ENCODE measurements around the gene MINK1. TPM values are rescaled to one million over a fixed set of nuclear protein-coding genes. Genes with fewer than 3 reads are reported as not detected.
"Not testable (repeated sequence)": the region's sequence is repeated elsewhere in the genome, so short reads cannot be mapped to it uniquely, and the experiment has no call there.

Gene MINK1
- total RNA-seq, 2 experiments from 2014 or later, result 67.5 to 79.3 TPM

GRCh38 chr17:4906642-4907041, 73.5 kb downstream of the MINK1 start:
- POLR2A ChIA-PET, H3K27me3 Mint-ChIP-seq, H3K9me3 Mint-ChIP-seq, CTCF ChIA-PET, H3K36me3 Mint-ChIP-seq, H3K27ac Mint-ChIP-seq, H3K4me3 Mint-ChIP-seq, DNase-seq: not testable (repeated sequence)
- peaks cover 17% of the 10 kb centered on the region for H3K4me1 Mint-ChIP-seq (ENCODE audit: low read depth)
- intact Hi-C loops (cut with micrococcal nuclease), result loop anchor here (5.0 kb wide), 1 partner anchor 81 kb away; the partner anchor contains the start of gene CAMTA2

GRCh38 chr17:4908301-4908700, 75.2 kb downstream of the MINK1 start:
- no peaks in the 10 kb centered on the region for H3K27me3 Mint-ChIP-seq
- peak; percentile 34 for DNase-seq
- no peak overlapping the region for H3K27ac Mint-ChIP-seq
- CTCF ChIA-PET, result interaction anchor here (0.6 to 2.2 kb wide), 23 partner anchors 8 to 203 kb away, joined by 3 to 16 read pairs (median 4); partner anchors contain the start of genes C17orf107, INCA1, KIF1C and RNF167
- peaks cover 4% of the 10 kb centered on the region for H3K4me1 Mint-ChIP-seq (ENCODE audit: low read depth)
- H3K4me3 Mint-ChIP-seq, result no peak overlapping the region
- no peaks in the 10 kb centered on the region for H3K36me3 Mint-ChIP-seq
- H3K9me3 Mint-ChIP-seq, result no peaks in the 10 kb centered on the region
- POLR2A ChIA-PET, result interaction anchor here (0.5 to 0.8 kb wide), 2 partner anchors 37 to 199 kb away, joined by 3 read pairs; no protein-coding TSS in a partner anchor
- intact Hi-C loops (cut with micrococcal nuclease), result loop anchor here (5.0 kb wide), 1 partner anchor 79 kb away; the partner anchor contains the start of gene CAMTA2

GRCh38 chr17:4908711-4909496, 75.8 kb downstream of the MINK1 start:
- H3K4me1 Mint-ChIP-seq (ENCODE audit: low read depth), result no peaks in the 10 kb centered on the region
- peak; percentile 89 for DNase-seq
- no peaks in the 10 kb centered on the region for H3K36me3 Mint-ChIP-seq
- H3K4me3 Mint-ChIP-seq, result no peak overlapping the region
- intact Hi-C loops (cut with micrococcal nuclease), result loop anchor here (1.0 to 5.0 kb wide), 4 partner anchors 30 to 153 kb away; partner anchors contain the start of gene CAMTA2
- no peaks in the 10 kb centered on the region for H3K9me3 Mint-ChIP-seq
- CTCF ChIA-PET, result interaction anchor here (0.6 to 2.2 kb wide), 30 partner anchors 9 to 202 kb away, joined by 3 to 16 read pairs (median 4); partner anchors contain the start of genes C17orf107, INCA1, KIF1C and RNF167
- POLR2A ChIA-PET, result interaction anchor here (0.5 to 1.0 kb wide), 5 partner anchors 31 to 548 kb away, joined by 3 read pairs; partner anchors contain the start of genes PFN1, RNF167 and SLC25A11
- no peak overlapping the region for H3K27ac Mint-ChIP-seq
- H3K27me3 Mint-ChIP-seq, result no peaks in the 10 kb centered on the region

DNA sequence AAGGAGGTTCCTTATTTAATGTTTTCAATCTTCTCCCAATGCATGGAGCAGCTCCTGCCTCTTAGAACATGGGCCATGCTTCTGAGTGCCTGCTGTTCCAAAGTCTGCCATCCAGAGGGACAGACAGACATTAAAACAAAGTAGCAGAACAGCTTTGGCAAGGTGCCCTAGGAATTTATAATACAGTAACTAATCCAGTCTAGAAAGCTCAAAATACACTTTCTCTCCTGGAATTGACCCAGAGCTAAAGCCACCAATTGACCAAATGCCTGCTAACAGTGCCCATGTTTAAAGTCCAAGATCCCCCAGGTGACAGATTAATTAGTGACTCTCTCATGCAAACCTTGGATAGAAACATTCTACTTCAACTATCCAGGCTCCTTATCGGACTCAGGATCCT, 80.9 kb downstream of the MINK1 start:
- Mint-ChIP-seq H3K36me3 (no peaks in the 10 kb centered on the region), H3K27me3 (no peaks in the 10 kb centered on the region), H3K9me3 (no peaks in the 10 kb centered on the region), H3K4me1 (ENCODE audit: low read depth) (no peaks in the 10 kb centered on the region), H3K4me3 (no peak overlapping the region), H3K27ac (no peak overlapping the region)
- intact Hi-C loops (cut with micrococcal nuclease), result no loop called here
- ChIA-PET POLR2A (interaction anchor here (1.0 kb wide), 1 partner anchor 10 kb away, joined by 3 read pairs; no protein-coding TSS in a partner anchor), CTCF (no interaction called here)
- no peak for DNase-seq

- DNase-seq; intact Hi-C loops (cut with micrococcal nuclease); H3K36me3 Mint-ChIP-seq; H3K9me3 Mint-ChIP-seq; H3K27me3 Mint-ChIP-seq; H3K4me1 Mint-ChIP-seq (ENCODE audit: low read depth); H3K4me3 Mint-ChIP-seq; H3K27ac Mint-ChIP-seq: not testable (repeated sequence)
- CTCF ChIA-PET, result interaction anchor here (1.2 kb wide), 1 partner anchor 10 kb away, joined by 3 read pairs; no protein-coding TSS in a partner anchor
- POLR2A ChIA-PET, result interaction anchor here (1.0 kb wide), 1 partner anchor 10 kb away, joined by 3 read pairs; no protein-coding TSS in a partner anchor
These were observed 81.4 kb downstream of the MINK1 start for GRCh38 chr17:4914551-4914950.

DNA sequence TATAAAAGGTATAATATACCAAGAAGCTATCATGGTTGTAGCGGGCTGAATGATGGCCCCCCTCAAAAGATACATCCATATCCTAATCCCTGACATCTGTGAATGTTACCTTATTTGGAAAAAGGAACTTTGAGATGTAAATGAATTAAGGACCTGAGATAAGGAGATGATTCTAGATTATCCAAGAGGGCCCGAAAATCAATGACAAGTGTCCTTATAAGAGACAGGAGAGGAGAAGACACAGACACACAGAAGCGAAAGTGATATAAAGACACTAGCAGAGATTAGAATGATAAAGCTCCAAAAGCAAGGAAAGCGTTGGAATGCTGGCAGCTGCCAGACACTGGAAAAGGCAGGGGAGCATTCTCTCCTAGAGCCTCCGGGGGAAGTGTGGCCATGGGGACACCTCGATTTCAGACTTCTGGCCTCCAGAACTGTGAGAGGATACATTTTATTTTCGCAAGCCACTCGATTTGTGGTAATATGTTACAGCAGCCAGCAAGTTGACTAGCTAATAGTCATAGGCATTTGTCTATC, 86.4 kb downstream of the MINK1 start:
- H3K27ac Mint-ChIP-seq, result no peak overlapping the region
- H3K9me3 Mint-ChIP-seq, result no peaks in the 10 kb centered on the region
- no peaks in the 10 kb centered on the region for H3K27me3 Mint-ChIP-seq
- H3K4me3 Mint-ChIP-seq, result no peak overlapping the region
- POLR2A ChIA-PET, result no interaction called here
- DNase-seq, result no peak
- CTCF ChIA-PET, result interaction anchor here (1.2 to 1.6 kb wide), 3 partner anchors 11 to 20 kb away, joined by 3 to 4 read pairs (median 3); partner anchors contain the start of genes CHRNE, RNF167 and SLC25A11
- intact Hi-C loops (cut with micrococcal nuclease), result no loop called here
- no peaks in the 10 kb centered on the region for H3K4me1 Mint-ChIP-seq (ENCODE audit: low read depth)
- H3K36me3 Mint-ChIP-seq, result no peaks in the 10 kb centered on the region

GRCh38 chr17:4920351-4921048, 87.4 kb downstream of the MINK1 start:
- POLR2A ChIA-PET, result interaction anchor here (0.9 kb wide), 1 partner anchor 12 kb away, joined by 5 read pairs; no protein-coding TSS in a partner anchor
- H3K27me3 Mint-ChIP-seq, result no peaks in the 10 kb centered on the region
- no peaks in the 10 kb centered on the region for H3K4me1 Mint-ChIP-seq (ENCODE audit: low read depth)
- DNase-seq, result no peak
- no peak overlapping the region for H3K27ac Mint-ChIP-seq
- CTCF ChIA-PET, result interaction anchor here (1.2 to 1.6 kb wide), 3 partner anchors 12 to 19 kb away, joined by 3 to 4 read pairs (median 3); partner anchors contain the start of genes RNF167 and SLC25A11
- H3K4me3 Mint-ChIP-seq, result no peak overlapping the region
- H3K9me3 Mint-ChIP-seq, result no peaks in the 10 kb centered on the region
- H3K36me3 Mint-ChIP-seq, result no peaks in the 10 kb centered on the region
- intact Hi-C loops (cut with micrococcal nuclease), result no loop called here

DNA sequence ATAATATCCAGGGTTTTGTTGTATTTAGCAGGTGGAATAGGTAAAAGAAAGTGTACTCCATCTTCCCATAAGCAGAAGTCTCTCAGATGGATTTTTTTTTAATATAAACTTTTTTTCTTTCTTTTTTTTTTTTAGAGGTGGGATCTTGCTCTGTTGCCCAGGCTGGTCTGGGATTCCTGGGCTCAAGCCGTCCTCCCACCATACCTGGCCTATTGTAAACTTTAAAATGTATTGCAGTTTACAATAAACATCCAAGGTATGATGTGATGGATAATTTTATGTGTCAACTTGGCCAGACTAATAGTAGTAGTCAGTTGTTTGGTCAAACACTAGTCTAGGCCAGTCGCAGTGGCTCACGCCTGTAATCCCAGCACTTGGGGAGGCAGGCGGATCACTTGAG, 88.2 kb downstream of the MINK1 start:
- CTCF ChIA-PET, result interaction anchor here (1.2 kb wide), 1 partner anchor 13 kb away, joined by 3 read pairs; no protein-coding TSS in a partner anchor
- H3K4me3 Mint-ChIP-seq, result no peak overlapping the region
- POLR2A ChIA-PET, result no interaction called here
- no peaks in the 10 kb centered on the region for H3K9me3 Mint-ChIP-seq
- DNase-seq, result no peak
- intact Hi-C loops (cut with micrococcal nuclease), result no loop called here
- H3K27me3 Mint-ChIP-seq, result no peaks in the 10 kb centered on the region
- H3K27ac Mint-ChIP-seq, result no peak overlapping the region
- no peaks in the 10 kb centered on the region for H3K4me1 Mint-ChIP-seq (ENCODE audit: low read depth)
- H3K36me3 Mint-ChIP-seq, result no peaks in the 10 kb centered on the region

GRCh38 chr17:4926577-4927335, 93.6 kb downstream of the MINK1 start:
- not testable (repeated sequence) for H3K27ac Mint-ChIP-seq; H3K4me1 Mint-ChIP-seq (ENCODE audit: low read depth)
- POLR2A ChIA-PET, result interaction anchor here (1.8 kb wide), 1 partner anchor 13 kb away, joined by 5 read pairs; the partner anchor contains the start of genes RNF167 and SLC25A11

GRCh38 chr17:4928881-4929280, 95.7 kb downstream of the MINK1 start:
- intact Hi-C loops (cut with micrococcal nuclease), result no loop called here
- no peak for DNase-seq
- ChIA-PET CTCF (no interaction called here), POLR2A (no interaction called here)
- H3K4me3 Mint-ChIP-seq, result no peak overlapping the region
- H3K9me3 Mint-ChIP-seq, result no peaks in the 10 kb centered on the region
- H3K4me1 Mint-ChIP-seq (ENCODE audit: low read depth), result peaks cover 4% of the 10 kb centered on the region
- H3K36me3 Mint-ChIP-seq, result no peaks in the 10 kb centered on the region
- H3K27me3 Mint-ChIP-seq, result no peaks in the 10 kb centered on the region
- no peak overlapping the region for H3K27ac Mint-ChIP-seq

More at GRCh38 chr17:4926577-4927335, 93.6 kb downstream of the MINK1 start:
- H3K36me3 Mint-ChIP-seq; H3K9me3 Mint-ChIP-seq; H3K4me3 Mint-ChIP-seq; intact Hi-C loops (cut with micrococcal nuclease); H3K27me3 Mint-ChIP-seq; DNase-seq; CTCF ChIA-PET: not testable (repeated sequence)

GRCh38 chr17:4931963-4932362, 98.8 kb downstream of the MINK1 start, which contains the start of gene GP1BA:
Gene GP1BA, plus strand, starts transcription at chr17:4932277. Its CDS starts 328 bp downstream, at chr17:4932605.
- ChIA-PET CTCF (interaction anchor here (0.7 to 1.0 kb wide), 2 partner anchors 15 to 29 kb away, joined by 3 read pairs; partner anchors contain the start of gene CHRNE), POLR2A (no interaction called here)
- Mint-ChIP-seq H3K4me3 (no peak within 1 kb of the TSS), H3K27me3 (no peaks in the 10 kb centered on the region), H3K36me3 (peaks cover 7% of the 10 kb centered on the region), H3K4me1 (ENCODE audit: low read depth) (peaks cover 13% of the 10 kb centered on the region), H3K9me3 (no peaks in the 10 kb centered on the region), H3K27ac (no peak within 1 kb of the TSS)
- DNase-seq, result no peak
- intact Hi-C loops (cut with micrococcal nuclease), result no loop called here
